CD4-positive, alpha-beta T cell (primary cell): ENCODE data around the gene SERINC2. TPM values are rescaled to one million over a fixed set of nuclear protein-coding genes. Genes with fewer than 3 reads are reported as not detected.

ENCODE experiments used
- ATAC-seq: fragments of 200-7000 bp; cut with Tn5 transposase; one replicate; pipeline ENCODE4 v1.10.0; 2022; ENCODE audit warnings: mild to moderate bottlenecking; ENCODE audit not compliant: poor library complexity
- CTCF ChIA-PET: fragments of 350-600 bp; sonication (Branson Sonifier 250); formaldehyde crosslinking; loops from one replicate; lab custom pipeline; 2021; ENCODE audit warnings: antibody characterized with exemption, inconsistent platforms; lab: Charles Lee
- POLR2A ChIA-PET: fragments of 350-600 bp; sonication (Branson Sonifier 250); formaldehyde crosslinking; loops from one replicate; lab custom pipeline; 2021; ENCODE audit warnings: antibody characterized with exemption, inconsistent platforms; lab: Charles Lee
- DNase-seq, 14 experiments: peaks; one replicate each; pipeline ENCODE4 v3.0.0-alpha.2; 2013 to 2020; ENCODE audit warnings: mixed read lengths in 2 of 14
- H3K27ac ChIP-seq, 2 donors: one replicate each; pipeline versions ENCODE4 v1.5.1 to v1.7.0; 2013; ENCODE audit warnings: low read length in 2 of 2, low read depth in 1 of 2, mild to moderate bottlenecking in 1 of 2
- H3K27me3 ChIP-seq, 2 experiments: 1 replicate in 1 of 2; 2 replicates in 1 of 2; pipeline versions ENCODE4 v1.6.1 to v1.7.0; 2013; ENCODE audit warnings: low read length in 2 of 2, control low read depth in 1 of 2, mild to moderate bottlenecking in 1 of 2, moderate library complexity in 1 of 2; ENCODE audit not compliant: insufficient read depth in 2 of 2, control insufficient read depth in 1 of 2
- H3K36me3 ChIP-seq: one replicate; pipeline ENCODE4 v1.6.1; 2013; ENCODE audit warnings: low read length, control low read depth; ENCODE audit not compliant: insufficient read depth
- H3K4me1 ChIP-seq: one replicate; pipeline ENCODE4 v1.6.1; 2013; ENCODE audit warnings: low read length, control low read depth; ENCODE audit not compliant: insufficient read depth
- H3K4me3 ChIP-seq: one replicate; pipeline ENCODE4 v1.5.1; 2013; ENCODE audit warnings: mild to moderate bottlenecking, low read length, moderate library complexity
- H3K9me3 ChIP-seq, 2 experiments: 1 replicate in 1 of 2; 2 replicates in 1 of 2; pipeline versions ENCODE4 v1.6.1 to v1.7.0; 2013; ENCODE audit warnings: low read length in 2 of 2, mild to moderate bottlenecking in 2 of 2, control low read depth in 1 of 2, moderate library complexity in 1 of 2; ENCODE audit not compliant: control insufficient read depth in 1 of 2, insufficient read depth in 1 of 2
- H3K27ac Mint-ChIP-seq: one replicate; pipeline ENCODE4 v1.8.0; 2020; ENCODE audit warnings: mixed read lengths
- H3K27me3 Mint-ChIP-seq: one replicate; pipeline ENCODE4 v1.8.0; 2021; ENCODE audit warnings: mixed read lengths
- H3K36me3 Mint-ChIP-seq: one replicate; pipeline ENCODE4 v1.8.0; 2021; ENCODE audit warnings: low read depth, mixed read lengths
- H3K4me1 Mint-ChIP-seq: one replicate; pipeline ENCODE4 v1.8.0; 2021; ENCODE audit warnings: low read depth, mixed read lengths
- H3K4me3 Mint-ChIP-seq: one replicate; pipeline ENCODE4 v1.8.0; 2020; ENCODE audit warnings: mild to moderate bottlenecking, mixed read lengths
- H3K9me3 Mint-ChIP-seq: one replicate; pipeline ENCODE4 v1.8.0; 2020; ENCODE audit warnings: mixed read lengths
- intact Hi-C, 2 experiments: fragments of 100-400 bp; cut with DNase I in 1 of 2; cut with micrococcal nuclease in 1 of 2; formaldehyde crosslinking; loops; one replicate each; pipeline versions ENCODE4 v1.15.1 to v1.9.0; 2023 to 2025; cut with DNase I, micrococcal nuclease
- total RNA-seq, 174 experiments: library from RNA in 2 of 174; stranded (reverse) in 2 of 174; gene quantifications; one replicate each; pipeline ENCODE4 v1.2.3 and lab custom pipeline; 2021 to 2026
- TF ChIP-seq, protein P1 (sequence below): fragments of 200-600 bp; IDR thresholded peaks from one replicate; pipeline ENCODE4 v1.8.0; 2022; ENCODE audit warnings: antibody characterized with exemption, mild to moderate bottlenecking

Gene SERINC2
- total RNA-seq, 2 experiments from 2014 or later, result 0.11 TPM; not detected in 1

DNA sequence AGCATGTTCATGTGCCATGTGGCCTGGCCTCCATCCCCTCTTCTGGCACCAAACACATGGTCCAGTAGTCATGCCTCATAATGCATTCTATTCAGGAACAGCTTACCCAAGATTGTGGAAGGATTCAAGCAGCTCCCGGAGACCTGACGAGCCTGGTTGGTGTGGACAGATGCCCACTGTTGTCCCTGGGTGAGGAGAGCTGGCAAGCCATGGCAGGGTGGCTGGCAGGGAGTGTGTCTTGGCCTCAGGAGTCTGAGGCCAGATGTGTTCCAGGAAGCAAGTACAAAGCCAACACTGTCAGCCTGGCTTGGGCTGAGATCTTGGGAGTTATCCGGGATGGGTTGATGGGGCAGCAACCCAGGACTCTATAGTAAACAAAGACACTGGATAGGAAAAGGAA is 32.8 kb upstream of the SERINC2 start:
- POLR2A ChIA-PET, result no interaction called here
- H3K9me3 ChIP-seq, result no peaks in the 10 kb centered on the region
- H3K9me3 Mint-ChIP-seq, result no peaks in the 10 kb centered on the region
- CTCF ChIA-PET, result interaction anchor here (0.5 kb wide), 1 partner anchor 492 kb away, joined by 3 read pairs; no protein-coding TSS in a partner anchor
- TF ChIP-seq, protein P1, sequence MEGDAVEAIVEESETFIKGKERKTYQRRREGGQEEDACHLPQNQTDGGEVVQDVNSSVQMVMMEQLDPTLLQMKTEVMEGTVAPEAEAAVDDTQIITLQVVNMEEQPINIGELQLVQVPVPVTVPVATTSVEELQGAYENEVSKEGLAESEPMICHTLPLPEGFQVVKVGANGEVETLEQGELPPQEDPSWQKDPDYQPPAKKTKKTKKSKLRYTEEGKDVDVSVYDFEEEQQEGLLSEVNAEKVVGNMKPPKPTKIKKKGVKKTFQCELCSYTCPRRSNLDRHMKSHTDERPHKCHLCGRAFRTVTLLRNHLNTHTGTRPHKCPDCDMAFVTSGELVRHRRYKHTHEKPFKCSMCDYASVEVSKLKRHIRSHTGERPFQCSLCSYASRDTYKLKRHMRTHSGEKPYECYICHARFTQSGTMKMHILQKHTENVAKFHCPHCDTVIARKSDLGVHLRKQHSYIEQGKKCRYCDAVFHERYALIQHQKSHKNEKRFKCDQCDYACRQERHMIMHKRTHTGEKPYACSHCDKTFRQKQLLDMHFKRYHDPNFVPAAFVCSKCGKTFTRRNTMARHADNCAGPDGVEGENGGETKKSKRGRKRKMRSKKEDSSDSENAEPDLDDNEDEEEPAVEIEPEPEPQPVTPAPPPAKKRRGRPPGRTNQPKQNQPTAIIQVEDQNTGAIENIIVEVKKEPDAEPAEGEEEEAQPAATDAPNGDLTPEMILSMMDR, result no peak
- peaks cover 3 to 5% of the 10 kb centered on the region in 2 experiments for H3K27me3 ChIP-seq
- H3K36me3 Mint-ChIP-seq, result no peaks in the 10 kb centered on the region
- H3K4me3 Mint-ChIP-seq, result no peak overlapping the region
- H3K27me3 Mint-ChIP-seq, result peaks cover 24% of the 10 kb centered on the region
- H3K27ac ChIP-seq, result no peak overlapping the region
- H3K36me3 ChIP-seq, result no peaks in the 10 kb centered on the region
- DNase-seq (no peak), ATAC-seq (no peak)
- H3K4me1 ChIP-seq, result no peaks in the 10 kb centered on the region
- no peaks in the 10 kb centered on the region for H3K4me1 Mint-ChIP-seq
- no peak overlapping the region for H3K27ac Mint-ChIP-seq
- intact Hi-C loops, result no loop called here
- H3K4me3 ChIP-seq, result no peak overlapping the region

DNA sequence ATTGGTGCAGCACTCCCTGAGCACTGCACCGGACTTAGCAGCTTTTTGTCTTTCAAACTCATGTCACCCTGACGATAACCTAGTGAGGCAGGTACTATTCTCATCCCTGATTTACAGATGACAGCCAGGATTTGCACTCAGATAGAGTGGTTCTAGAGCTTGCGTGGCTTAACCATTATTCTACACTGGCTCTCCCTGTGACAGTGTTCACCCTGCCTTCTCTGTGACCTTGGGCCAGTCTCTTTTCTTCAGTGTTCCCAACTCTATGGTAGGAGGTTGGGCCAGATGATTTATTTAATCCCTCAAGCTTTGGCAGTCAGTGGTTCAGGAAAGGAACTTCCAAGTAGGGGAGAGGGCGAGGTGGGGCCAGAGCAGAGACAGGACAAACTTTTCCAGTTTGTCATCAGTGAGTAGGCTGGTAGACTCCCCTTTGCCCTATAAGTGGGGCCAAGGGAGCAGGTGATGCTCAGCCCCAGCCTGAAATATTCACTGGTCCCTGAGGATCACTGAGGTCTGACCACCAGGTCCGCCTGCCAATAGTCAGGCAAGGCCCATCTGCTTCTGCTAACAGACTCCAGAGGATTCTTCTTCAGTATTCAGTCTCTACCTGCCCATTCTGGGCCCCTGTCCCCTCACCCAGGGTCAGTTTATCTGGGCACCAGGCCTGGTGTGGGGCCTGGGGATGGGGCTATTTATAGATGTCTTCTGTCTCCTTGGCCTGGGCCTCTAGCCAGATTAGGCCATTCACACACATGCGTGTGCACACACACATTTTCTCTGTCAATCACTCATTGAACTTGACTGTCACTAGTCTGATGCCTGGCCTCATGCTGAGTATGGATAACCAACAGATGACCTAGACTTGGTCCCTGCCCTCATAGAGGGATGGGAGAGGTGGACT is 31.4 kb upstream of the SERINC2 start:
- no peaks in the 10 kb centered on the region for H3K36me3 Mint-ChIP-seq
- H3K27me3 ChIP-seq, result peaks cover 3 to 14% of the 10 kb centered on the region in 2 experiments
- peaks cover 32% of the 10 kb centered on the region for H3K27me3 Mint-ChIP-seq
- CTCF ChIA-PET, result no interaction called here
- TF ChIP-seq, protein P1, result no peak
- H3K4me3 Mint-ChIP-seq, result no peak overlapping the region
- DNase-seq (no peak), ATAC-seq (no peak)
- H3K9me3 Mint-ChIP-seq, result no peaks in the 10 kb centered on the region
- intact Hi-C loops, result no loop called here
- H3K4me1 ChIP-seq, result no peaks in the 10 kb centered on the region
- no peak overlapping the region for H3K4me3 ChIP-seq
- H3K27ac Mint-ChIP-seq, result no peak overlapping the region
- no peaks in the 10 kb centered on the region for H3K4me1 Mint-ChIP-seq
- POLR2A ChIA-PET, result no interaction called here
- no peaks in the 10 kb centered on the region for H3K36me3 ChIP-seq
- no peaks in the 10 kb centered on the region for H3K9me3 ChIP-seq
- H3K27ac ChIP-seq, result no peak overlapping the region

DNA sequence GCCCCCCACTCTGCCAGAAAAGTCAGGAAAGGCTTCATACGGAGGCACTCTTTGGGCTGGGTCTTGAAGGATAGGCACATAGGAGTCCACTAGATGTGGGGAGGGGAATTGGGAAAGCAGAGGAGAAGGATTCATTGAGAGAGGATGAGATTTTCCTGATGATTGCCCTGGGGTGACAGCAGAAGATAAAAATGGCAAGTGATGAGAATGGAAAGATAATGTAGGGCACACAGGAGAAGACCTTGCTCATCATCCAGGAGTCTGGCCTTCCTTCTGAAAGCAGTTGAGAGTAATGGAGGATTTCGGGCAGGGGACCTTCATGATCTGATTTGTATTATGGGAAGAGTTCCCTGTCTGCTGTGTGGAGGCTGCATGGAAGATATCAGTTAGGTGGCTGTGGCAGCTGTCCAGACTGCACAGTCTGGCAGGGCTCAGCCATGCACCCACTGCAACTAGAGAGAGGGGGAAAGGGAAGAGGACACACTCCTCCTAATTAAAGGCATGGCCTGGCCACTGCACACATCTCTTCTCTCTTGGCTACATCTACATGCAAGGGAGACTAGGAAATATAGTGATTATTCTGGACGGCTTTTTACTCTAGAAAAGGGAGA is 30.5 kb upstream of the SERINC2 start:
- H3K27ac Mint-ChIP-seq, result no peak overlapping the region
- H3K4me3 ChIP-seq, result no peak overlapping the region
- peaks cover 3 to 14% of the 10 kb centered on the region in 2 experiments for H3K27me3 ChIP-seq
- no peaks in the 10 kb centered on the region for H3K4me1 Mint-ChIP-seq
- DNase-seq (no peak), ATAC-seq (no peak)
- H3K36me3 Mint-ChIP-seq, result no peaks in the 10 kb centered on the region
- H3K4me3 Mint-ChIP-seq, result no peak overlapping the region
- no peaks in the 10 kb centered on the region for H3K9me3 ChIP-seq
- no peak overlapping the region for H3K27ac ChIP-seq
- CTCF ChIA-PET, result no interaction called here
- no peaks in the 10 kb centered on the region for H3K9me3 Mint-ChIP-seq
- TF ChIP-seq, protein P1, result no peak
- POLR2A ChIA-PET, result no interaction called here
- no peaks in the 10 kb centered on the region for H3K4me1 ChIP-seq
- intact Hi-C loops, result no loop called here
- no peaks in the 10 kb centered on the region for H3K36me3 ChIP-seq
- H3K27me3 Mint-ChIP-seq, result peaks cover 32% of the 10 kb centered on the region
